NOMO-1 (cell line): ENCODE results near the gene OR1Q1.
"Not testable (repeated sequence)": the region's sequence is repeated elsewhere in the genome, so short reads cannot be mapped to it uniquely, and the experiment has no call there.

ENCODE experiments used
- DNase-seq, 2 experiments: peaks; one replicate each; lab custom pipeline; 2025; ENCODE audit not compliant: unreplicated experiment in 2 of 2; lab: John Stamatoyannopoulos, UW

The OR1Q1 gene

GRCh38 chr9:122614362-122614761 is at the start of gene OR1Q1:
TSS of gene OR1Q1 (plus strand) at chr9:122614738. CDS start at chr9:122614738, 0 bp downstream.
- no peak for DNase-seq

- no peak for DNase-seq
Measured at GRCh38 chr9:122567901-122568300, 46.6 kb upstream of the OR1Q1 start.

GRCh38 chr9:122572456-122572855 is 42.1 kb upstream of the OR1Q1 start:
- DNase-seq: no peak

GRCh38 chr9:122579874-122580273 is 34.7 kb upstream of the OR1Q1 start:
- no peak for DNase-seq

- DNase-seq: no peak
Measured at GRCh38 chr9:122580360-122580759, 34.2 kb upstream of the OR1Q1 start.

GRCh38 chr9:122583284-122583683 is 31.3 kb upstream of the OR1Q1 start, which contains the start of gene OR1L8:
TSS of gene OR1L8 (minus strand) at chr9:122583384. CDS start at chr9:122568477, 14,907 bp downstream.
- not testable (repeated sequence) for DNase-seq

GRCh38 chr9:122605691-122606090 is 8.8 kb upstream of the OR1Q1 start:
- DNase-seq: no peak

- no peak for DNase-seq
Measured at GRCh38 chr9:122606587-122606986, 8.0 kb upstream of the OR1Q1 start.

- no peak for DNase-seq
Measured at GRCh38 chr9:122609804-122610203, 4.7 kb upstream of the OR1Q1 start.

- DNase-seq: no peak
Measured at GRCh38 chr9:122619996-122620395, 5.5 kb downstream of the OR1Q1 start.

- DNase-seq: no peak
Measured at GRCh38 chr9:122642226-122642625, 27.7 kb downstream of the OR1Q1 start.

GRCh38 chr9:122656378-122656777 is 41.8 kb downstream of the OR1Q1 start:
- DNase-seq: no peak

GRCh38 chr9:122657527-122657926 is 43.0 kb downstream of the OR1Q1 start, which contains the start of gene OR1B1:
TSS of gene OR1B1 (minus strand) at chr9:122657627.
- no peak for DNase-seq

- DNase-seq: no peak
Measured at GRCh38 chr9:122661416-122661815, 46.9 kb downstream of the OR1Q1 start, which contains the start of gene OR1L1. TSS of gene OR1L1 (plus strand) at chr9:122661716. CDS start at chr9:122661716, 0 bp downstream.
